ENCODE results near the gene FAM168A. TPM values are rescaled to one million over a fixed set of nuclear protein-coding genes. Genes with fewer than 3 reads are reported as not detected.

FAM168A gene
- total RNA-seq, 4 donors from 2014 or later = 10.7 to 28.1 (median 20.5) TPM

DNA sequence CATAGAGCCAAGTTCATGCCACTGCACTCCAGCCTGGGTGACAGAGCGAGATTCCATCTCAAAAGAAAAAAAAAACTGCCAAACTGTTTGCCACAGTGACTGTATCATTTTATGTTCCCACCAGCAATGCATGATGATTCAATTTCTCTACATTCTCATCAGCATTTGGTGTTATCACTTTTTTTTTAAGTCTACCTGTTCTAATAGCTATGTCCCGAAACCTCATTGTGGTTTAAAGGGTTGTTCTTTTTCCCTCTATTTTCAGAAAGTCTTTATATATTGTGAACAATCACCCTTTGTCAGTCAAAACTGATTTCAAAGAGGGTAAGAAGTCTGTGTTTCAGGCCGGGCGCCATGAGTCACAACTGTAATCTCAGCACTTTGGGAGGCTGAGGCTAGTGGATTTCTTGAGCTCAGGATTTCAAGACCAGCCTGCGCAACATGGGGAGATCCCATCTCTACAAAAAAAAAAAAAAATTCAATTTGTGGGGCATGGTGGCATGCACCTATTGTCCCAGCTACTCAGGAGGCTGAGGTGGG, 14.8 kb upstream of the FAM168A start:
- TF ChIP-seq, protein P1, sequence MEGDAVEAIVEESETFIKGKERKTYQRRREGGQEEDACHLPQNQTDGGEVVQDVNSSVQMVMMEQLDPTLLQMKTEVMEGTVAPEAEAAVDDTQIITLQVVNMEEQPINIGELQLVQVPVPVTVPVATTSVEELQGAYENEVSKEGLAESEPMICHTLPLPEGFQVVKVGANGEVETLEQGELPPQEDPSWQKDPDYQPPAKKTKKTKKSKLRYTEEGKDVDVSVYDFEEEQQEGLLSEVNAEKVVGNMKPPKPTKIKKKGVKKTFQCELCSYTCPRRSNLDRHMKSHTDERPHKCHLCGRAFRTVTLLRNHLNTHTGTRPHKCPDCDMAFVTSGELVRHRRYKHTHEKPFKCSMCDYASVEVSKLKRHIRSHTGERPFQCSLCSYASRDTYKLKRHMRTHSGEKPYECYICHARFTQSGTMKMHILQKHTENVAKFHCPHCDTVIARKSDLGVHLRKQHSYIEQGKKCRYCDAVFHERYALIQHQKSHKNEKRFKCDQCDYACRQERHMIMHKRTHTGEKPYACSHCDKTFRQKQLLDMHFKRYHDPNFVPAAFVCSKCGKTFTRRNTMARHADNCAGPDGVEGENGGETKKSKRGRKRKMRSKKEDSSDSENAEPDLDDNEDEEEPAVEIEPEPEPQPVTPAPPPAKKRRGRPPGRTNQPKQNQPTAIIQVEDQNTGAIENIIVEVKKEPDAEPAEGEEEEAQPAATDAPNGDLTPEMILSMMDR (IDR thresholded peaks at IDR 0.05) = no peak
- no peak for TF ChIP-seq POLR2A (IDR thresholded peaks at IDR 0.05)
- no peak for DNase-seq (ENCODE audit: low spot score in 2 of 2)
- intact Hi-C loops (cut with DNase I; ENCODE audit: low total_unique reads) = no loop called here
- no peak overlapping the region for H3K4me3 ChIP-seq (ENCODE audit: low read depth, poor library complexity, severe bottlenecking)
- 83 to 87% methylated on average over 5 of the region's 5 CpGs for WGBS, 2 donors

DNA sequence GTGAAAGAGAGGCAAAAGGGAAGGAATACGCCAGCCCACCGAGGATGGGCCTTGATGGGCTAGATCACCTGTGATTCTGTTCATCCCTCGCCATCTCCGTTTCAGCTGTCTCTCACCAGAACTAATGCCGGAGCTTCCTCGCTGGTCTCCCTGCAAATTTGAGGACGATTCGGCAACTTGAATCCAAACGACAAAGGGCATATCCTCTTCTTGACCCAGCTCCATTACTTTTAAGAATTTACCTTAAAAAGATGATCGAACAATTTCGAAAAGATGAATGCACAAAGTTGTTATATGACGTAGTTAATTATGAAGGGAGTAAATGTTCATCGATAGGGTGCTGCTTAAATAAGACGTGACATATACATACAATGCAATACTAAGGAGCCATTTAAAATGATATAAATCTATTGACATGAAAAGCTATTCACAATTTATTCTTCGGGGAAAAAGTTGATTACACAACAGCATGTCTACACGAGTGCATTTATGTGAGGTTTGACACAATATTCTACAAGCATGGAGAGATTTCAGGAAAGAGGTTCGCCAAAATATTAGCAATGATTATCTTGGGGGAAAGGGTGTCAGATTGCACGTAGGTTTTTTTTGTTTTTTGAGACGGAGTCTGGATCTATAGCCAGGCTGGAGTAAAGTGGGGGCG, 937 bp upstream of the FAM168A start:
- intact Hi-C loops (cut with DNase I; ENCODE audit: low total_unique reads) = no loop called here
- no peak for TF ChIP-seq POLR2A (IDR thresholded peaks at IDR 0.05)
- TF ChIP-seq, protein P1 (IDR thresholded peaks at IDR 0.05) = no peak
- peak overlapping the region; percentile 72 for H3K4me3 ChIP-seq (ENCODE audit: low read depth, poor library complexity, severe bottlenecking)
- no peak for DNase-seq (ENCODE audit: low spot score in 2 of 2)
- 27 to 30% methylated on average over 20 of the region's 20 CpGs for WGBS, 2 donors

DNA sequence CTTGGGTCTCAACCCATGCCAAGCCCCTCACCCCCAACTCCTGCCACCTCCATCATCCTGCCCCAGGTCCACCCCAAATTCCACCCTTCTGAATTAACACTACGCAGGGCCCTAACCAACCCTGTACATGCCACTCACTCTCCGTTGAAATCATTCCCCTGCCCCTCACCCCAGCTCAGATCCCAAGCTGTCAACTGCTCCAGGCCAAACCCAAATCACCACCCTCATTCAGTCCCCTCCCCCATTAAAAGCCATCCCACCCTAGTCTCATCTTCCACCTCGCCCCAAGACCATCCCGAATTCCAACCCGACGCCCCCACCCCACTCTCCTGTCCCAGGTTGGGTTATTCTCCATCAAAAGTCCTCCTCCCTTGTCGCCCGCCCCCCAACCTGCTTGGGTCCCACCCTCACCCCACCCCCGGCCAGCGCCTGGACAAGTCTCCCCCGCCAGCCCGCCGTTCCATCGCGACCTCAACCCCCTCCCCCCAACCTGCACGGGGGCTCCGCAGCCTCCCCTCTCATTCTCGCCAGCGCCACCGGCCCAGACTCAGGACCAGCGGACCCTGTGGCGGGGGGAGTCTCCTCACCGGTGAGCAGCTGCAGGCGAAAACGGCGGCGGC, 466 bp downstream of the FAM168A start:
- TF ChIP-seq, protein P1 (IDR thresholded peaks at IDR 0.05) = no peak
- TF ChIP-seq POLR2A (IDR thresholded peaks at IDR 0.05) = no peak
- WGBS, 2 donors = 4 to 6% methylated on average over 16 to 17 of the region's 27 CpGs
- DNase-seq (ENCODE audit: low spot score in 2 of 2) = peak; percentile 14 to 86
- peak overlapping the region; percentile 72 for H3K4me3 ChIP-seq (ENCODE audit: low read depth, poor library complexity, severe bottlenecking)
- intact Hi-C loops (cut with DNase I; ENCODE audit: low total_unique reads) = no loop called here

DNA sequence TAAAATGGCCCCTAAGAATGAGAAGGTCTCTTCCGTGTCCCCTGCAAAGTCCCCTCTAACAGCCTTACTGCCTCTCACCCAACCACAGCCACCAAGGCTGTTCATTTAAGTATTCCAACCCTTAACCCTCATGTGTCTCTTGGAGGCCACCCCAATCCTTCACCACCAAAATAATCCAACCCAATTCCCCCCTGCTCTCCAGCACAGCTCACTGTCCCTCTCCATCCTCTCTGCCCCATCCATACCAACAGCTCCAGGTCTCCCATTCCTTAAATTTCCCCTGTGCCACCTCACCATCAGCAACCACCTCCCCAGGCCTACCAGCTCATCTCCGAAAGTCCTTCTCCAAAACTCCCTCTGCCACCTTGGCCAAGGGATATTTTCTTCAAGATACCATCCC, 1.4 kb downstream of the FAM168A start:
- 94 to 96% methylated on average over 2 of the region's 2 CpGs for WGBS, 2 donors
- TF ChIP-seq POLR2A (IDR thresholded peaks at IDR 0.05) = no peak
- TF ChIP-seq, protein P1 (IDR thresholded peaks at IDR 0.05) = no peak
- DNase-seq (ENCODE audit: low spot score in 2 of 2) = no peak
- intact Hi-C loops (cut with DNase I; ENCODE audit: low total_unique reads) = no loop called here
- no peak overlapping the region for H3K4me3 ChIP-seq (ENCODE audit: low read depth, poor library complexity, severe bottlenecking)

DNA sequence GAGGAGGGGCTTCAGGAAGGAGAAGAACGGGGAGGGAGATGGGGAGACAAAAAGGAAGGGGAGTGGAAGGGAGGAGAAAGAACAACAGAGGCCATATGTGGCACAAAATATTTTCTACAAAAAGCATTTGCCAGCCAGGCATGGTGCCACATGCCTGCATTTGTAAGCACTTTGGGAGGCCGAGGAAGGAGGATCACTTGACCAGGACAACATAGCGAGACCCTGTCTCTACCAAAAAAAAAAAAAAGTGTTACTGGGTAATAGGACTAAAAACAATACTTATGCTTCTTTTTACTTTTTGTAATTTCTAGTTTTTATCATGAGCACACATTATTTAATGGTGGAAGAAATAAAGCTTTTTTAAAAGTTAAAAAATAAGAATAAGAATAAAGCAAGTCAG, 5.3 kb downstream of the FAM168A start:
- TF ChIP-seq POLR2A (IDR thresholded peaks at IDR 0.05) = no peak
- TF ChIP-seq, protein P1 (IDR thresholded peaks at IDR 0.05) = no peak
- WGBS, 2 donors = 87 to 94% methylated on average over 3 of the region's 3 CpGs
- H3K4me3 ChIP-seq (ENCODE audit: low read depth, poor library complexity, severe bottlenecking) = no peak overlapping the region
- intact Hi-C loops (cut with DNase I; ENCODE audit: low total_unique reads) = no loop called here
- DNase-seq (ENCODE audit: low spot score in 2 of 2) = no peak

Data from lower leg skin (tissue), 4 donors.